DMS 273 treated with DMSO at 0.1 percent for 48 hours (cell line): ENCODE results near the gene ZDHHC18.
"Not testable (repeated sequence)": the region's sequence is repeated elsewhere in the genome, so short reads cannot be mapped to it uniquely, and the experiment has no call there.

Source experiments
- DNase-seq: peaks from one replicate; lab custom pipeline; 2025; lab: John Stamatoyannopoulos, UW

The ZDHHC18 gene

GRCh38 chr1:26833432-26834405 is 7.2 kb downstream of the ZDHHC18 start:
- DNase-seq: no peak

GRCh38 chr1:26837665-26838064 is 11.2 kb downstream of the ZDHHC18 start:
- DNase-seq: not testable (repeated sequence)

DNA sequence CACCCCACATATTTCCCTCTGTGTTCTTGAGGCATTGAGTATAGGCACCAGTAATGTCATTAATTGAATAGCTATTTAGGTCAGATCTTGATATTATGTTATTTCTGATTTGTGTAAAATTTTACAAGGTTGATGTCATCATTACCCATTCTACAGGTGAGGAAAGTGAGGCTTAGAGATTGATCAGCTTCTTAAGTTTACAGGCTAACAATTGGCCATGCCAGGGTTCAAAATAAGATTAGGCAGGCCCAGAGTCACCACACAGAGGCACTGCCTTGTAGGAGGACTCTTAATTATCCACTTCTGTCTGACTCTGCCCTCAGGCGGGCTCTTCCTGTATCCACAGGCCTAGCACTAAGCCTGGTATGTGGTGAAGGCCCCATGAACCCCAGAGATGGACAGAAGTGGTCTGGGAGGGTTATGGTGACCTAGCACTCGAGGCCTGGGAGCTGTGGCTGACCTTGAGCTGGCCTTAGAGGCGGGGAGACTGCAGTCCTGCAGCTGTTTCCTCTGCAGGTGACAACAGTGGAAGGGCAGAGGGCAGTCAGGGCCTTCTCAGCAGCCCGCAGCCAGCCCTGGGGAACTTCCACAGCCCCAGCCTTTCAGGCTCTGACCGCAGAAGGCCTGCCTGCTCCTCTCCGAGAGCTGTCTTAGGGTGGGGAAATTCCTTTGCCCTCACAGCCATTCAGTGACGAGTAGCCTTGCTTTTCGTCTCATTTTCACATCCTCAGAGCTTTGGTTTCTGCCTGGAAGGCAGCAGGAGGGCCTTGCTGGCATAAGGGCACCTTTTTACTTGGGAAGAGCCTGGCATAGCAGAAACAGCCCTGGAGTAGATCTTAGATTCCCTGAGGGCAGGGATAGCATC is 12.2 kb downstream of the ZDHHC18 start:
- DNase-seq: no peak

- DNase-seq: no peak
Measured at GRCh38 chr1:26839339-26839722, 12.8 kb downstream of the ZDHHC18 start.

DNA sequence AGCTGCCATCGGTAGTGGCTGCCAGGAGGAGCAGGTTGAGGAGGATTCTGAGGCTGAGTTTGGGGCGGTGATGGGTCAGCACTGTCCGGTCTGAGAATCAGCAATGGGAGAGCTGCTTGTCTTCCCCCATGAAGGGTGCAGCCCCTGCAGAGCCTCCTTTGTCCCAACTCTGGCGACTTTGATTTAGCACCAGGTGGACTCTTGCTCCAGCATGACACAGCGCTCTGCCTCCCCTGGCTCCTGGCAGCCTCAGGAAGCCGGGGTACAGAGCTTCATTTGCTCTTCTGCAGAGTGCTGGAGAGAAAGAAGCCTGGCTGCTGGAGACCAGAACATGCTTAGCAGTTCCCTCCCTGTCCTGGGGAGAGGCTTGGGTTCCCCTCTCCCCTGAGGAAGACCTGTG is 13.3 kb downstream of the ZDHHC18 start:
- DNase-seq: no peak

DNA sequence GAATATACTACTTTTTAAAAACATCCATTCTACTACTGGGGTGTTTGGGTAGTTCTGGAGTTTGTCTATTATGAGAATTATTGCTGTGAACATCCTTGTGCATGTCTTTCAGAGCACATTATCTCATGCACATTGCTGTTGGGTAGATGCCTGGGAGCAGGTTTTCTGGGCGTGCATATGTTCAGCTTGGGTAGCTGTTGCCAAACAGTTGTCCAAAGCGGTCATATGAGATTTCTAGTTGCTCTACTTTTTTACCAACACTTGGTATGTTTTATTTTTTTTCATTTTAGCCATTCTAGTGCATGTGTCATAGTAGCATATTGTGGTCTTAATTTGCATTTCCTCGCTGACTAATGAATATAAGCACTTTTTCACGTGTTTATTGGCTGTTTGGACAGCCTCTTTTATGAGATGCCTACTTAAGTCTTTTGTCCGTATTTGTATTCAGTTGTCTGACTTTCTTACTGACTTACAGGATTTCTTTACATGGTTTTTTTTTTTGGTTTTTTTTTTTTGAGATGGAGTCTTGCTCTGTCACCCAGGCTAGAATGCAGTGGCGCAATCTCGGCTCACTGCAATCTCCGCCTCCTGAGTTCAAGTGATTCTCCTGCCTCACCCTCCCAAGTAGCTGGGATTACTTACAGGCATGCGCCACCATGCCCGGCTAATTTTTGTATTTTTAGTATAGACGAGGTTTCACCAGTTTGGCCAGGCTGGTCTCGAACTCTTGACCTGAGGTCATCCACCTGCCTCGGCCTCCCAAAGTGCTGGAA is 18.1 kb downstream of the ZDHHC18 start:
- DNase-seq: no peak

- not testable (repeated sequence) for DNase-seq
Measured at GRCh38 chr1:26847826-26848225, 21.3 kb downstream of the ZDHHC18 start.

DNA sequence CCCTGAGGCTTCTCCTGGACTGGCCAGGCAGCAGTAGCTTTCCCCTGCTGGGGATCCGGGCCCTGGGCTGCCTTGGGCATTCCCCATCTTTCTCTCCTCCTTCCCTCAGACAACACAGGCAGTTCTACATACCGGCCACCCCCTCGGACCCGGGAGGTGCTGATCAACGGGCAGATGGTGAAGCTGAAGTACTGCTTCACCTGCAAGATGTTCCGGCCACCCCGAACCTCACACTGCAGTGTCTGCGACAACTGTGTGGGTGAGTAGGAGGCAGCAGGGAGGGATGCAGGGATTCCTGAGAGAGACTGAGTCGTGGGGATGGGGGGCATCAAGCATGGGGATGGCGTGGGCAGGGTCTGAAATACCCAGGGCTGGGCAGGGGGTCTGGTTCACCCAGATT is 22.0 kb downstream of the ZDHHC18 start:
- DNase-seq: no peak

GRCh38 chr1:26848941-26849774 is 22.7 kb downstream of the ZDHHC18 start:
- no peak for DNase-seq

DNA sequence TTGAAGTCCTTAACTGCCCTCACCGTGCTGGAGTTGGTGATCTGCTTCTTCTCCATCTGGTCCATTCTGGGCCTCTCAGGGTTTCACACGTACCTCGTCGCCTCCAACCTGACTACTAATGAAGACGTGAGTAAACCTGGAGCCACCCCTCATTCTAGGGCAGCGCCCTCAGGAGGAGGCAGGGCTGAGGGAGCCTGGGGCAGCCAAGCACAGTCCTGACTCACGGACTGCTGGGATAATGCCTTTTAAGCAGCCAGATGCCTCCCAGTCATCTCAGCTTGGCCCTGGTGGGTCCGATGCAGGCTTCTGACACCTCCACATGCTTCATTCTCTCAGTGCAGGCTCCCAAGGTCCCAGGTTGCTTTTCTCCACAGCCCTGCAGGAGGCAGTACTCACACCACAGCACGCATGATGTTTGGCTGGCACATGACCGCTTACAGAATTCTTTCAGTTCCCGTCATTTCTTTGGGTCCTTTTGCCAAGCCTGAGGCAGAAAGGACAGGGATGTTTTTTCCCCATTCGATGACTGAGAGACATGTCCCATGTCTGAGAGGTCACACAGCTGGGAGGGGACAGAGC is 24.7 kb downstream of the ZDHHC18 start:
- no peak for DNase-seq

- DNase-seq: no peak
Measured at GRCh38 chr1:26852701-26853100, 26.2 kb downstream of the ZDHHC18 start.

DNA sequence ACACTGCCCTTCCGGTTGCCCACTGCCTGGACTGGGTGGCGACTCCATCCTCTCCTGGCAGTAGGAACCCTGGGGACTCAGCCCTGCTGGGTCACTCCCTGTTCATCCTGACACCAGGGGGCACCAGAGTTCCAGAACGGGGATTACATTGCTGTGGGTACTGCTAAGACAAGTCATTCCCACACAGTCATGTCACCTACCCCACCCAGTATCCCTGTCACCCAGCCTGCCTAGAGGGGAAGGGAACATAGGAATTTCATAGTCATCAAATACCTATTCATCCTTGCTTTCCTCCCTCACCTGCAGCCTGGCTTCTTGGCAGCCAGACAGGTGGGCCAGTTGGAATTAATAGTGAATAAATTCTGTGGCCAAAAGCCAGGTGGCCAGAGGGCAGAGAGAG is 26.7 kb downstream of the ZDHHC18 start:
- DNase-seq: peak; percentile 28

GRCh38 chr1:26853600-26853999 is 27.1 kb downstream of the ZDHHC18 start:
- DNase-seq: no peak

DNA sequence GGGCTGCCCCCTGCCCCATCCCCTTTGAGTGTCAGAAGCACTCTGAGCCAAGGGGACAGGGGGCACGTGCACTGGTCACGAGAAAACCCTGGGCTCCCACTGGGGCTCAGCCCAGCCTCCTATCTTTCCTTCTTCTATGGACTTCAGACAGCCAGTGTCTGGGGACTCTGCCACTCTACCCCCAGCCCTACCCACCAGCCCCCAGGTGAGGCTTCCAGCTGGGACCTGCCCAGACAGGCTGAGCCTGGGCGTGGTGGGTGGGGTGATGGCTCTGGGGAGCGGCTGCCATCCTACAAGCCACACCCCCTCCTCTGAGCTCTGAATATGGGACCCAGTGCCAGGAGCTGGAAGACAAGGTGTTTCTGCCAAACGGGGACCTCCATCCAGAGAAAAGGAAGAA is 28.4 kb downstream of the ZDHHC18 start:
- DNase-seq: no peak

- no peak for DNase-seq
Measured at GRCh38 chr1:26855636-26856035, 29.1 kb downstream of the ZDHHC18 start.

- no peak for DNase-seq
Measured at GRCh38 chr1:26856181-26856580, 29.7 kb downstream of the ZDHHC18 start.

GRCh38 chr1:26856604-26857469 is 30.3 kb downstream of the ZDHHC18 start:
- no peak for DNase-seq

- peak; percentile 45 for DNase-seq
Measured at GRCh38 chr1:26857473-26858060, 31.1 kb downstream of the ZDHHC18 start.

- DNase-seq: peak; percentile 72
Measured at GRCh38 chr1:26858160-26858559, 31.7 kb downstream of the ZDHHC18 start.
